K562 (cell line): ENCODE measurements around the gene GP1BB. TPM values are rescaled to one million over a fixed set of nuclear protein-coding genes. Genes with fewer than 3 reads are reported as not detected.
A peak's percentile ranks its signal among the peaks of the same experiment; 100 is the strongest.

Experiments
- BRD4 ChIP-seq: fragments of 200-600 bp; sonication (generic); IDR thresholded peaks from 2 replicates; pipeline ENCODE4 v1.6.1; 2017; ENCODE audit warnings: inconsistent platforms
- CSDE1 ChIP-seq, 2 experiments: fragments of 450-650 bp; IDR thresholded peaks; 2 replicates each; pipeline ENCODE4 v1.6.1; 2016; ENCODE audit warnings: mild to moderate bottlenecking in 1 of 2
- ETS2 ChIP-seq: IDR thresholded peaks from 2 replicates; pipeline ENCODE4 v1.6.1; 2016; ENCODE audit warnings: borderline replicate concordance, missing genetic modification characterization, mild to moderate bottlenecking, moderate library complexity, missing compliant biosample characterization; ENCODE audit not compliant: poor library complexity, severe bottlenecking
- FOXM1 ChIP-seq, 2 experiments: fragments of 450-650 bp in 1 of 2; sonication (generic) in 1 of 2; formaldehyde crosslinking in 1 of 2; IDR thresholded peaks; 2 replicates each; pipeline versions ENCODE4 v1.6.1 to v1.9.0; 2017 to 2022; ENCODE audit warnings: low read depth in 2 of 2, mild to moderate bottlenecking in 2 of 2, missing genetic modification reagents in 1 of 2, moderate library complexity in 1 of 2
- HCFC1 ChIP-seq: IDR thresholded peaks from 2 replicates; pipeline ENCODE4 v1.6.1; 2012; ENCODE audit warnings: low read depth, low read length, improper control_type of control experiment
- HMG20A ChIP-seq: fragments of 450-650 bp; formaldehyde crosslinking; conservative IDR thresholded peaks from 2 replicates; pipeline ENCODE4 v1.4.0; 2020; ENCODE audit warnings: mild to moderate bottlenecking, mixed read lengths
- HNRNPL ChIP-seq: fragments of 200-400 bp; formaldehyde crosslinking; IDR thresholded peaks from 2 replicates; pipeline ENCODE4 v1.6.1; 2017; ENCODE audit warnings: low read depth, mild to moderate bottlenecking, low read length
- NKRF ChIP-seq: fragments of 450-650 bp; IDR thresholded peaks from 2 replicates; pipeline ENCODE4 v1.6.1; 2016; ENCODE audit warnings: borderline replicate concordance
- RBM14 ChIP-seq: fragments of 200-400 bp; formaldehyde crosslinking; IDR thresholded peaks from 2 replicates; pipeline ENCODE4 v1.6.1; 2018; ENCODE audit warnings: low read depth, mild to moderate bottlenecking, low read length, moderate library complexity, borderline replicate concordance; ENCODE audit not compliant: insufficient read depth
- RBM39 ChIP-seq: fragments of 200-400 bp; formaldehyde crosslinking; optimal IDR thresholded peaks from 2 replicates; pipeline ENCODE3; 2018; ENCODE audit warnings: low read depth, low read length
- RREB1 ChIP-seq: fragments of 250-450 bp; sonication (Bioruptor Pico); IDR thresholded peaks from 2 replicates; pipeline ENCODE4 v1.4.0; 2020
- ZBTB1 ChIP-seq: sonication (generic); formaldehyde crosslinking; IDR thresholded peaks from 2 replicates; pipeline ENCODE4 v1.8.1; 2023; ENCODE audit warnings: missing genetic modification reagents, low read depth, mild to moderate bottlenecking, borderline replicate concordance
- polyA plus RNA-seq, 8 experiments: library from polyadenylated mRNA; depleted of rRNA in 4 of 8; stranded (reverse) in 5 of 8; unstranded in 3 of 8; fragments of >200 nt; fragmentation: Nextera tagmentation in 2 of 8; fragmentation: Illumina TruSeq in 1 of 8; extraction: Ambion mirVana in 2 of 8; extraction: Trizol in 1 of 8; gene quantifications; 2 replicates each; pipeline versions ENCODE4 v1.2.1 to v1.2.3, GENCODE V29; 2011 to 2014; ENCODE audit warnings: inconsistent platforms in 1 of 8, missing spikeins in 1 of 8
- total RNA-seq, 7 experiments: library from RNA; depleted of rRNA in 6 of 7; stranded (reverse); fragments of >200 nt in 6 of 7; fragmentation: Illumina TruSeq in 2 of 7; extraction: Trizol in 2 of 7; gene quantifications; 2 replicates each; pipeline versions ENCODE4 v1.2.1 to v1.2.3, GENCODE V29; 2011 to 2021; ENCODE audit warnings: low replicate concordance in 1 of 7
- TF ChIP-seq, protein P1 (sequence below): fragments of 450-650 bp; formaldehyde crosslinking; IDR thresholded peaks from 2 replicates; pipeline ENCODE4 v1.4.0; 2020; ENCODE audit warnings: mild to moderate bottlenecking
- TF ChIP-seq, protein P2 (sequence below): sonication (generic); formaldehyde crosslinking; IDR thresholded peaks from 2 replicates; pipeline ENCODE4 v1.8.0; 2023; ENCODE audit warnings: mild to moderate bottlenecking, missing genetic modification reagents

Gene GP1BB
- total and polyA plus RNA-seq, 9 of the 15 experiments (the other 6 are each of a cell fraction or from before 2014, with no cell fraction given): 0.69 to 162 (median 2.8) TPM

DNA sequence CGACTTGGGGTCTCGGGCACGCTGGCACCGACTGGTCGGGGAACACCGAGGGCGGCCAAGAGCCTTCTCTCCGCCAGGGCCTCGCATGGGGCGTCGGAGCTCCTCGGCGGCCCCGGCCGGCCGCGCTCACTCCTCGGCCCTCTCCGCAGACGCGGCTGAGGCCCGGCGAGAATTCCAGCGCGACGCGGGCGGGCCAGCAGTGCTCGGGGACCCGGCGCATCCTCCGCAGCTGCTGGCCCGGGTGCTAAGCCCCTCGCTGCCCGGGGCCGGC is 42.8 kb downstream of the GP1BB start (continued):
- no peak for TF ChIP-seq RREB1 (CRISPR knock-in tag)
- no peak for TF ChIP-seq ETS2 (tag)
- TF ChIP-seq FOXM1 (IDR thresholded peaks at IDR 0.05; ENCODE audit: low read depth): no peak
- TF ChIP-seq FOXM1 (CRISPR knock-in tag; IDR thresholded peaks at IDR 0.05; ENCODE audit: low read depth): no peak
- TF ChIP-seq HNRNPL: 0 out of 2 replicates have a peak, but pooled peaks have one; percentile 14
- TF ChIP-seq, protein P1, sequence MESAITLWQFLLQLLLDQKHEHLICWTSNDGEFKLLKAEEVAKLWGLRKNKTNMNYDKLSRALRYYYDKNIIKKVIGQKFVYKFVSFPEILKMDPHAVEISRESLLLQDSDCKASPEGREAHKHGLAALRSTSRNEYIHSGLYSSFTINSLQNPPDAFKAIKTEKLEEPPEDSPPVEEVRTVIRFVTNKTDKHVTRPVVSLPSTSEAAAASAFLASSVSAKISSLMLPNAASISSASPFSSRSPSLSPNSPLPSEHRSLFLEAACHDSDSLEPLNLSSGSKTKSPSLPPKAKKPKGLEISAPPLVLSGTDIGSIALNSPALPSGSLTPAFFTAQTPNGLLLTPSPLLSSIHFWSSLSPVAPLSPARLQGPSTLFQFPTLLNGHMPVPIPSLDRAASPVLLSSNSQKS (CRISPR knock-in tag): no peak
- TF ChIP-seq RBM39: no peak
- TF ChIP-seq ZBTB1: no peak
- TF ChIP-seq BRD4: no peak
- no peak for TF ChIP-seq CSDE1 (IDR thresholded peaks at IDR 0.05)
- TF ChIP-seq, protein P2, sequence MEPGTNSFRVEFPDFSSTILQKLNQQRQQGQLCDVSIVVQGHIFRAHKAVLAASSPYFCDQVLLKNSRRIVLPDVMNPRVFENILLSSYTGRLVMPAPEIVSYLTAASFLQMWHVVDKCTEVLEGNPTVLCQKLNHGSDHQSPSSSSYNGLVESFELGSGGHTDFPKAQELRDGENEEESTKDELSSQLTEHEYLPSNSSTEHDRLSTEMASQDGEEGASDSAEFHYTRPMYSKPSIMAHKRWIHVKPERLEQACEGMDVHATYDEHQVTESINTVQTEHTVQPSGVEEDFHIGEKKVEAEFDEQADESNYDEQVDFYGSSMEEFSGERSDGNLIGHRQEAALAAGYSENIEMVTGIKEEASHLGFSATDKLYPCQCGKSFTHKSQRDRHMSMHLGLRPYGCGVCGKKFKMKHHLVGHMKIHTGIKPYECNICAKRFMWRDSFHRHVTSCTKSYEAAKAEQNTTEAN (CRISPR knock-in tag): no peak
- no peak for TF ChIP-seq HCFC1
- TF ChIP-seq RBM14: 0 out of 2 replicates have a peak, but pooled peaks have one; percentile 21
- TF ChIP-seq HMG20A (CRISPR knock-in tag): no peak
- TF ChIP-seq NKRF: no peak
